Testis (tissue), 2 donors: ENCODE results near the gene ARF1.

Experiments used
- POLR2A ChIP-seq: fragments of 450-650 bp; IDR thresholded peaks from one replicate; pipeline ENCODE4 v1.6.1; 2017; ENCODE audit warnings: antibody characterized with exemption, mild to moderate bottlenecking, moderate library complexity
- TF ChIP-seq, protein P1 (sequence below), 3 experiments: fragments of 450-650 bp in 2 of 3; fragments of 200-600 bp in 1 of 3; sonication (generic) in 1 of 3; IDR thresholded peaks; one replicate each; pipeline ENCODE4 v1.5.1; 2016 to 2019; ENCODE audit warnings: antibody characterized with exemption in 3 of 3, mild to moderate bottlenecking in 2 of 3, moderate library complexity in 1 of 3

DNA sequence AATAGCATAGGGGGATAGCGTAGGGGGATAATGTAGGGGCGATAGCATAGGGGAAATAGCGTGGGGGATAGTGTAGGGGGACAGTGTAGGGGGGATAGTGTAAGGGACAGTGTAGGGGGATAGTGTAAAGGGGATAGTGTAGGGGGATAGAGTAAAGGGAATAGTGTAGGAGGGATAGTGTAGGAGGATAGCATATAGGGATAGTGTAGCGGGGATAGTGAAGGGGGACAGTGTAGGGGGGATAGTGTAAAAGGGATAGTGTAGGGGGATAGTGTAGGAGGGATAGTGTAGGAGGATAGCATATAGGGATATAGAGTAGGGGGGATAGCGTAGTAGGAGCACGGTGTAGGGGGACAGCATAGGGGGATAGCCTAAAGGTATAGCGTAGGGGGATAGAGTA is 14.1 kb upstream of the ARF1 start:
- TF ChIP-seq, protein P1, sequence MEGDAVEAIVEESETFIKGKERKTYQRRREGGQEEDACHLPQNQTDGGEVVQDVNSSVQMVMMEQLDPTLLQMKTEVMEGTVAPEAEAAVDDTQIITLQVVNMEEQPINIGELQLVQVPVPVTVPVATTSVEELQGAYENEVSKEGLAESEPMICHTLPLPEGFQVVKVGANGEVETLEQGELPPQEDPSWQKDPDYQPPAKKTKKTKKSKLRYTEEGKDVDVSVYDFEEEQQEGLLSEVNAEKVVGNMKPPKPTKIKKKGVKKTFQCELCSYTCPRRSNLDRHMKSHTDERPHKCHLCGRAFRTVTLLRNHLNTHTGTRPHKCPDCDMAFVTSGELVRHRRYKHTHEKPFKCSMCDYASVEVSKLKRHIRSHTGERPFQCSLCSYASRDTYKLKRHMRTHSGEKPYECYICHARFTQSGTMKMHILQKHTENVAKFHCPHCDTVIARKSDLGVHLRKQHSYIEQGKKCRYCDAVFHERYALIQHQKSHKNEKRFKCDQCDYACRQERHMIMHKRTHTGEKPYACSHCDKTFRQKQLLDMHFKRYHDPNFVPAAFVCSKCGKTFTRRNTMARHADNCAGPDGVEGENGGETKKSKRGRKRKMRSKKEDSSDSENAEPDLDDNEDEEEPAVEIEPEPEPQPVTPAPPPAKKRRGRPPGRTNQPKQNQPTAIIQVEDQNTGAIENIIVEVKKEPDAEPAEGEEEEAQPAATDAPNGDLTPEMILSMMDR (IDR thresholded peaks at IDR 0.05) = no peak
- no peak for TF ChIP-seq POLR2A
